Hematopoietic multipotent progenitor cell treated with erythropoietin and hydrocortisone succinate and interleukin-3 and kit ligand, for 6 days (in vitro differentiated cells): ENCODE results near the gene LCN6.

ENCODE experiments used
- DNase-seq: peaks from one replicate; pipeline ENCODE4 v3.0.0-alpha.2; 2015

Gene LCN6

DNA sequence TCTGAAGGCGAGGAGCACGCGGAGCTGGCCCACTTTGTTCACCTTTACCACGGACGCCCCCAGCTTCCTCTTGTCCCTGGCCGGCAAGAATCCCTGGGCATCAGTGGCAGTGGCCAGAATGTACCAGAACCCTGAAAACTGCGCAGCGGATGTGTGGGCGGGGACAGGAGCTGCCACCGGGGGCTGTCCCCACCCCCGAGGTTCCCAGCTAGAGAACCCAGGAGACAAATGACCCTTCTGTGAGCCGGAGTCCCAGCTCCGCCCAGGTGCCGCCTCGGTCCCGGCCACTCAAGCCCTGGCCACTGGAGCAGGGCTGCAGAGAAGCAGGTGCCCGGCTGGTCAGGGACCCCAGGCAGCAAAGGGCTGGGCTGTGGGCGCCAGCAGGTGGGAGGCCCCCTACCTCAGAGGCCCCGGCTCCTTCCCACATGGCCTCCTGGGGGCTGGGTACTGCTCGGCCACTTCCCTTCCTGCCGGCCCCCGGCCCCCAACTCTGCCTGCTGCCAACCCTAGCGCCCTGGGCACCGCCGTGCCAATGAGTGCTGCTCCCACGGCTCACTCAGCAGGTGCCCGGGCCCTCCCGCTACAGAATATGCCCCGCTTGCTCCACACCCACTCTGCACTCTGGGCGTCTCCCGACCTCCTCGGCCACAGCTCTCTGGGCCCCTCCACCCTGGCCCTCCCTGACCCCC, 6.3 kb downstream of the LCN6 start:
- no peak for DNase-seq

DNA sequence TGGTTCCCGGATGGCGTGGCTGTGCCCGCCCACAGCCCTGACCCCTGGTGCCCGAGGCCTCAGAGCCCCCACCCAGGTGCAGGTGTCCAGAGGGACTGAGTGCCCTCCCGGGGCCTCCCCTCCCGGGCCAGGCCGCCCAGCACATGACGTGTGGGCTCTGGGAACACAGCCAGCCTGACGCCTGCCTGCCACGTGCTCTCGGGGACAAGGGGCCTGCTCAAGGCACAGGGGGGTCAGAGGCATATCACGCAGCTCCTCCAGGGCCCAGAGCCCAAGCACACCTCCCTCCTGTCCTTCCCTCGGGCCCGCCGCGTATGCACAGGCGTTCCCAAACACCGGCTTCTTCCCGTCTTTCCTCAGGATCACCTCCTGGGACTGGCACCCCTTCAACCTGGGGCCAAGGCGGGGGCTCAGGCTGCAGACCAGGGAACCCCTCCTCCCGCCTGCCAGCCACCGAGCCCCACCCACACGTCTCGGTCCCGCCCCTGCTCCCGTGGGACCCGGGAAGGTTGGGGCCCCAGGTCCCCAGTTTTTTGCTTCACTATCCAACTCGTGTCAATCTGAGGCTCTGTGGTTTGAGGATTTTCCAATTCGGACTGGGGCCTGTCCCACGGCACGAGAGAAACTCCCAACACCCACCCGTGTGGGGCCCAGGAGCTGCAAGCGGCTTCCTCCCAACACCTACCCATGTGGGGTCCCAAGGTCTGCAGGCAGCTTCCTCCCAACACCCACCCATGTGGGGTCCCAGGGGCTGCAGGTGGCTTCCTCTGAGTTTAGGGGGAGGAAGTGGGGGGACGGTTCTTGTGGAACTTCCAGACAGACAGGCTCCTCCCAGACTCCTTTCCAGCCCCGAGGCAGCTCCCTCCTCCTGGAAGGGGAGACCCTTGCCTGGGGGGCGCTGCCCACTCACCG, 7.1 kb downstream of the LCN6 start:
- peak; percentile 51 for DNase-seq

DNA sequence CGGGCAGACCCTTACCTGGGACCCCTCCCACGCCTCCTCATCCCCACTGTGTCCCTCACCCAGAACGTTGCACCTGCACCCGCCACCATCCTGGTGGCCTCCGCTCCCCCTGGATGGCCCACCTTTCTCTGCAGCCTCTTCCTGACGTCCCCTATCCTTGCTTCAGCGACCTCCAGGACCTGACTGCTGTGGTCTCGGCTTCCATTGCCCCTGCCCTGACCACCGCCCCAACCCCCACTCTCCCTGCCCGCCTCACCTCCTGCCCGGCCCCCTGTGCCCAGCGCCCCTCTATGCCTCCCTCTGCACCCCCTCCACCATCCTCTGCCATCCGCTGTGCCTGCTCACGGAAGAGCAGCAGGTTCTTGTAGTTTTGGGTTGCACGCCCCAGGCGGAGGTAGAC, 7.8 kb downstream of the LCN6 start:
- DNase-seq = no peak

DNA sequence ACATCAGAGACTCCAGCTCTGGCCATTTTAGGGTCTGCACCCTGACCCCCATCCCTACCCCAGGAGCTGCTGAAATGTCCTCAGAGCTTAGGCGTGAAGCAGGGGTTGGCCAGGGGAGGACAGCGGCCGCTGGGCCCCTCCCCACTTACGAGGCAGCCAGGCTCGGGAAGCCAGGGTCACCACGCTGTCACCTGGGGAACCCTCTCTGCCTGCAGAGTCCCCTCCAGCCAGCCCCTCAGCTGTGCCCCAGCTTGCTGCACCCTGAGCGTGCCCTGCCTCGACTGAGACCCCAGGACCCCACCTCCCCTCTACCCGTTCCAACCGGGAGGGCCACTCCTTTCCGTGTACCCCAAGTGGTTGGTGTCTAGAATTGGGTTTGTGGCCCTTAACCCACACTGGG, 8.3 kb downstream of the LCN6 start:
- DNase-seq = no peak

DNA sequence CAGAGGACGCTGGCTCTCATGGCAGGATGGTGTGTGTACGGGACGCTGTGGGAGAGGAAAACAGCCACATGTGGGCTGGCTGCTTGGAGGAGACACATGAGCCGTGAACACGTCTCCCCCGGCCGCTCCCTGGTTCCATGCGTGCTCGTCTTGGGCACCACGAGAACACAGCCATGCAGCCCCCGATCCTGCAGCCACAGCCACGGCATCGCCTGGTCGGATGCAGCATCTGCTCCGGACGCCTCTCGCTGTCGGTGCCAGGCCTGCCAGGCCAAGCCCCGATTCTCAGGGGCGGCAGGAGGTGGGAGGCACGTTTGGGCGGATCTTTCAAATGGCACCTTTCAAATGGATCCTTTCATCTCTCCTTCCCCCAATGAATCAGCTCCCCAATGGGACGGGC, 8.8 kb downstream of the LCN6 start:
- DNase-seq = no peak

DNA sequence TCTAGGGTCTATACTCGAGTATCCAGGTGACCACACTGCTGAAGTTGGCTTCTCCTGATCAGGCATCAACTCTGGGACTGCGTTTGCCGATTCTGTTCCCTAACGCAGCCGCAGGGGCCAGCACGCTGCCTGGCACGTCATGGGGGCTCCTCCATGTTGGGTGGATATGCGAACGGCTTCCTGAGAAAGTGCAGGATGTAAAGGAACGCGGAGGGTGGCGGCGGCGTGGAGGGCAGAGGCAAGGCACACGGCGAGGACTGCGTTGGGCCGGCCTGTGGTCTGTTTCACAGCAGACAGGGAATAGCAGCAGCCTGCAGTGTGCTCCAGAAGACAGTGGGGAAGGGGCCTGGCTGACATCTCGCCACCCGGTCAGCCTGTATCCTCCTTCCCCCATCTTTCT, 9.4 kb downstream of the LCN6 start:
- no peak for DNase-seq

DNA sequence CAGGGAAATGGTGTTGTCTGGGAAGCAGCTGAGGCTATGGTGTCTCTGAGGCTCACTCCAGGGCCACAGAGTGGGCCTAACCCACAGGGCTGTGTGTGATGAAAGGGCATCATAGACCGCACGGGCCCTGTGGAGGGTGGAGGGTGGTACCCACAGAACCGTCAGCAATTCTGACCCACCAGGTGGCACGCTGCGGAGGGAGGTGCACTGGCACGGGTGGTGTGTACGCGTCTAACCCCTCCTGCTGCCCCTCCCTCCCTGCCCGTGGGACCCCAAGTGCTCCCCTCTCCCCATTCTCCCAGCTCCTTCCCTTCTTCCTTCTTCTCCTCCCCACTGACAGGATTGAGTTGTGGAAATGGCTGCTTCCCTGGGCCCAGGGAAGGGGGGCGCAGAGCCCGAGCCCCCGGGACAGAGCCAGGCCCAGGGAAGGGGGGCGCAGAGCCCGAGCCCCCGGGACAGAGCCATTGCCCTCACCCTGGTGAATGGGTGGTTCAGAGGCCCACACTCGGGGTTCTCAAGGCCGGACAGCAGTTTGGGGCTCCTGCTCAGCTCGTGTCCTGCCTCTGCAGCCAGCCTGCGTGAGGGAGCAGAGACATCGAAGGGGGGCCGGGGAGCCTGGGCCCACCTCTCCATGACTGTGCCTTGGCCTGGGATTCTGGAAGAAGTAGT, 12.4 kb downstream of the LCN6 start:
- no peak for DNase-seq

DNA sequence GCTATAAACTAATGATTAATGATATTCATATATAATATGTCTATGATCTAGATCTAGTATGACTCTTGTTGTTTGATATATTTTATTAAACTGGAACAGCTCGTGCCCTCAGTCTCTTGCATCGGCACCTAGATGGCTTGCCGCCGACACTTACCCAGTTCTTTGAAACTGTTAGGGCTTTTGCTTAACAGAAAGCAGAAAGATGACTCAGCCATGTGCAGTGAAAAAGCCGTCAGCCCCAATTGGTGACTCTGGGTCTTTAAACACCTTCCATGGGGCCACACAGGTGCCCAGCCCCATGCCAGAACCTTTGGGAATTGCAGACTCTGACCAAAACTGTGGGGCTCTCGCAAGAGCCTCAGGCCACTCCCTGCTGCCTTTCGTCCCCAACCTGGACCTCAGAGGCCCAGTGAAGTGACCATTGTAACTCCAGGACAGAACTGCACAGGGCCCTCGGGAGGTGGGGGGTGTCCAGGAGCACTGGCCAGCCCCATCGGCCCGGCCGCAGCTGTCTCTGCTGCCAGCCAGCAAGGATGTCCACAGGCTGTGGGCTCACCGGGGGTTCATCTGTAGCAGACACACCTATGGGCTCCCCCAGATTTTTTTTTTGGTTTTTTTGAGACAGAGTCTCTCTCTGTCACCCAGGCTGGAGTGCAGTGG, 13.4 kb downstream of the LCN6 start:
- no peak for DNase-seq

DNA sequence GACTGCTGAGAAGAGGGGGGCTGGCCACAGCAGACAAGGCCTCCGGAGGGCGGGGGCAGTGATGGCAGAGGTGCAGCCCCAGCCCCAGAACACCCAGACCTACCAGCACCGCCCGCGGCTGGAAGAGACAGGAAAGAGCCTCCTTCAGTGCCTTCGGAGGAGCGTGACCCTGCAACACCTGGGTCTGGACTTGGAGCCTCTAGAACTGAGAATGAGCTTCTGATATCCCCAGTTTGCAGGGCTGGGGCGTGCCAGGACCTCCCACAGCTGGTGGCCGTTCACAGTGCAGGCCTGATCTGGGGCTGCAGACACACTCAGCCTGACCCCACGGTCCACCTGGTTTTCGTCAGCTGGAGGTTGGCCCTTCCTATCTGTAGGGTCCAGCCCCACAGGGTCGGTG, 14.7 kb downstream of the LCN6 start:
- no peak for DNase-seq

DNA sequence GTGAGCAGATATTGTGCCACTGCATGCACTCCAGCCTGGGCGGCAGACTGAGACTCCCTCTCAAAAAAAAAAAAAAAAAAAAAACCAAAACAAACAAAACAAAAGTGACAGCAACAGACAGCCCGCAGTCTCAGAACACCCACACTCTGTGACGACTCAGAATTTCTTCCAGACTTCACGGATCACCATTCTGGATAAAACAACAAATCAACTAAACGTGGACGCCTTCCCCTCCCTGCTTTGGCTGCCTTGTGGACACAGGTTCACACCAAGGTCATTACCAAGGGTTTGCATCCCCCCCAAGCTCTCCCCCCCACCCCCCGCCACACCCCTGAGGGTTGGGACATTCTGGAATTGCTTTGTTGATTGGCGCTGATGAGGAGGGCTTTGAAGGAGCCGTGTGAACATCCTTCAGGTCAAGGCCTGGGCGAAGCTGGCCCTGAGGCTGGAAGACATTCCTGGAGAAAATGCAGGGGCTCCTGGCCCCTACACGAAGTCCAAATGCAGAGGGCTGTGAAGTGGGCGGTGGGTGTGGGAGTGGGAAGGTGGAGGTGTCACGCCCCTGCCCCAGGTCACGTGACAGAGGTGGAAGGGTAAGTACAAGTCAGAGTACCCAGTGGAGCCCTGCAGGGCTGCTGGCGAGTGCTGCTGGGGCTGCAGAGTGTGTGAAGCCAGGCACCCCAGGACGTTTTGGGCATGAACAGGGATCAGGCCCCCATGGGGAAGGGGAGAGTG, 15.7 kb downstream of the LCN6 start:
- no peak for DNase-seq

DNA sequence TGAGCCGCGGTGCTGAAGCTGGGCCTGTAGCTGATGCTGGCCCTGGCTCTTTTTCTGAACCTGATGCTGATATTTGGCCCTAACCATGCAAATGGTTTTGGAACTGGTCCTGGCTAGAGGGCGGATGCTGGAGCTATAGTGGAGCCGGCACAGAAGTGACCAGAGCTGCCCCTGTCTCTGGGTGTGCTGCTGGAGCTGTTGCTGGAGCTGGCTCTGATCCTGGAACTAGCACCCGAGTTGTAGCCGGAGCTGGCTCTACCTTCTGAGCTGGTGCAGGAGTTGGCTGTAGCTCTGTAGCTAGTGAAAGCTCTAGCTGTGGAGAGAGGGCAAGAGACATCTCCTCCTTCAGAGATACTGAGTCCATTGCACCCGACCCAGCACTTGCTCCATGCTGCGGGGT, 18.4 kb downstream of the LCN6 start:
- no peak for DNase-seq

DNA sequence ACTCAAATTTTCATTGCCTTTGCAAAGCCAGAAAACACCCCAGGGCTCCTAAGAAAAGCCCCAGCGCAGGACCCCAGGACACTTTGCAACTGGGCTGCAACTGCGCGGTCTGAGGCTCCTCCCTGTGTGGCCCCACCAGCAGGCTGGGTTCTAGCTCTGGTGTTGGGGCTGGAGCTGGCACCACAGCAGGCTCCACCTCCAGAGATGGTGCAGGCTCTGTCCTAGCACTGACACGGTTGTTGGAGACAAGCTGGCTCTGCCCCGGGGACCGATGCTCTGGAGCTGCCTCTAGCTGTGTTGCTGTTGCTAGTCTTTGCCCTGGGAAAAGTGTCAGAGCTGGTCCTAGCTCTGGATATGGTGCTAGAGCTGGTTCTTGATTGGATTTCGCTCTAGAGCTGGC, 19.2 kb downstream of the LCN6 start:
- peak; percentile 81 for DNase-seq

DNA sequence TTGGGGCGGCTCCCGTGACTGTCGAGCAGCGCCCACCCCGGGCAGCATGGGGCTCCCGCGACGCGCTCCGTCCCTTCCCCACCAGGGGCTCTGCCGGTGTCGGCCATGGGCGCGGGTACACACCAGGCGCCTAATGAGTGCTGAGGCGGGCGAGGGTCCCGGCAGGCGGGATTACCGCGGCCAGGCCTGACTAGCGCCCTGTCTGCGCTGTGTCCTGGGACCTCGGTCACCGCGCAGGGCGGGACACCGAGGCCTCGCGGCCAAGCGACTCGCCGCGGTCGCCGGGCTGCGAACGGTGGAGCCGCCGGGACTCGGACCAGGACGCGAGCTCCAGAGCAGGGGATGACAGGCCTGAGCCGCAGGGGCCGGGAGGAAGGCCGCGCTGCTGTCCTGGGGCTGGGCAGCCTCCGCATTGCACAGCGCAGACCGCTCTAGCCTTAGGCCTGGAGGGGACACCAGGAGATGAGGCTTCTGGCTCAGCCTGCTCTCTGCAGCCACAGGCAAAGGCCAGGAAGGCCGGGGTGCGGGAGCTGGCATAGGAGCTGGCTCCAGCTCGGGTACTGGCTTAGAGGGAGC, 19.7 kb downstream of the LCN6 start:
- no peak for DNase-seq

DNA sequence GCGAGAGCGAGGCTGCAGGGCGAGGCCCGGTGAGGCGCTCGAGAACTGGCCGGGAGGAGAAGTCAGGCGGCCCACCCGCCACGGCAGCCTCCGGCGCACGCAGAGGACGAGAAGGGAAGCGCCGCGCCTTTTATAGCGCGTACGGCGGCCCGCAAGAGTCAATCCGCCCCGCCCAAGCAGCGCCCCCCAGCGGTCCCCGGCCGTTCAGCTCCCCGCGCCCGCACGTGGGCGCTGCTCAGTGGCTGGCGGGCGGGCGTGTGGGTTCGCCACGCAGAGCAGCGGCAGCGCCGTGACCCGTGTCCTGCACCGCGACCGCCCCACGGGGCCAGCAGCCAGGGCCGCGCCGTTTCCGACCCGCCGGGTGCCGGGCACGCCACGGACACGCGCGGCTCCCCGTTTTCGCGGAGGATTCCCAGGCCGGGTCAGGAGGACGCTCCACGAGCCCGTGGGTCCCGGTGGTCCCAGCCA, 20.2 kb downstream of the LCN6 start:
- DNase-seq = peak; percentile 94

DNA sequence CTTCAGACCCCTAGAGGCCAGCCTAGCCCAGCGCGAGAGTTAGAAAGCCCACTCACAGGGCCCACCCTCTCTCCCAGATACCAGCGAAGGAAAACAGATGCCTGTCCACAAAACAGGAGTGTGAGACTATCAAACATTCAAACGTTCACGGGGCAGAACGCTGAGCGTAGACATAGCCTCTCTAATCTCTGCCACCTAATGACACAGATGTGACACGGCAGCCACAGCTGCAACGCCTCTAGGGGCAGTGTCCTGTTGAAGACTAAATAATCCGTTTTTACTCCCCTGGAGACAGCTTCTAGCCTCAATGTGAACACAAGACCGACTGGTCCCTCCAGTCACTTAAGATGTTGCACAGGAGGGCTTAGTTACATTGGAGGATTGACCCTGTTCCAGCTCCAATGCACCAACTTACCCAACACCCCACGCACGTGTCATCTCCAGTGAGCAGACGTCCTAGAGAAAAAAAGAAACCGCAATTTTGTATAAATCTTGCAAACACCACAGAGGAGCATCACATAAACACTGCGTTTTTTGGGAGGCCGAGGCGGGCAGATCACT, 21.6 kb downstream of the LCN6 start:
- peak; percentile 91 for DNase-seq

DNA sequence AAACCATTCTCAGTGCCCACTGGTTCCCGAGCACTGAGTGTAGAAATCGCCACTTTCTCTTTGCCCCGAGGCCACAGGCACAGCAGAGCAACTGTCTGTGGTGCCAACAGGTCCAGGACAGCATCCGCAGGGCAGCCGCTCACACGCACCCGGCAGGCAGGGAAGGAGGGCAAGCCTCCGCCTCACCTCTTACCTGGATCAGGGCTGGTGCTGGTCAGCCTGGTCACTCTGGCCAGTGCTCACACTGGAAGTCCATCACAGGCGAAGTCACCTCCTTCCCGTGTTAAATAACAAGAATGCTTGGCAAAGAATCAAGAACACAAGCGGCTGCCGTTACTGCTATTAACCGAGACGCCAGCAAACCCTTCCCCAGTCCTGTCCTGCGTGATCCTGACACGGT, 22.2 kb downstream of the LCN6 start:
- no peak for DNase-seq

DNA sequence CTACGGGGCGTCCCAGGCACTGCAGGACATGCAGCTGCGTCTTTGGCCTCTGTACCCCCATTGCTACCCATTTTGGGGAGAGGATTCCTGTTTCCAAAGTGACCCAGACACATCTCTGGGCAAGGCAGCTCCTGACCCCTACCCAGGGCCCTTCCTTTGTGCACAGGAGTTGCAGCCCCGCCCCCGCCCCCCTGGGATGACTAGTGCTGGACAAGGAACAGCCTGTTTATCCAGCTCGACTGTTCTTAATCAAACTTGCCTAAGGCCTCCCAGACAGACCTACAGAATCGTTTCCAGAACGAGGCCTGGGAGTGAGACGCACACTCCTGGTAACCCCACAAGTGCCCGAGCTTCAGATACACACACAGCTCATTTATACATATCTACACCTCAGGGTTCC, 22.7 kb downstream of the LCN6 start:
- no peak for DNase-seq

DNA sequence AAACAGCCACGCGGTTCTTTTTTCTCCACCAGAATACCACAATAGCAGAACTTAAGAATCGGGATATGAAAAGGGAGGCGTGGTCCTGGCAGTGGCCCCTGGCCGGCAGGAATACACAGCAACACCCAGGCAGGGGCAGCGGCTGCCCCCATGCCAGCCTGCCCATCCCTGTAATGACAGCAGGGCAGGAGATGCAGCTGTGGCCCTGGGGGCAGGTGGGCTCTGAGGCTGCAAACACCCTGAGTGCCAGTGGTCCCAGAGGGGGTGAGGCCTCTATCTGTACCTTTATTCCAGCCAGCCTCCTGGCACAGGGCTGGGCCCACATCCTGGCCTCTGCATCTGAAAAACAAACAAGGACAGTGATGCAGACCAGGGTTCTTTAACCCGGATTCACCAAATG, 23.6 kb downstream of the LCN6 start:
- no peak for DNase-seq

DNA sequence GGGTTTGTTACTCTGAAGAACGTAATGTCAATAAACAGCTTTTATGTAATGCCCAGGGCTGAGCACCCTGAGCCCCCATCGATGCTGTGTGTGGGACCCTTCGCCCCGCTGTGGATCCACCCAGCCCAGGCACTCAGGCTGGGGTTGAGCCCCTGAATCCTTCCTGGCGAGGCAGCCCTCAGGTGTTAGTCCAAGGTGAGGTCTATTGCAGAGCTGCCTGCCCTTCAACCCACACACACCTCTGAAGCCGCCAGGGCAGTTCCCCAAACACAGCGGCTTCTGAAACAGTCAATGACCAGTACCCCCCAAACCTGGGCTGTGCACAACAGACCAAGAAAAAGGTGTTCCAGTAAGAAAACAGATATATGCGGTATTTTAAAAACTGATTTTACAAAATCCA, 24.3 kb downstream of the LCN6 start:
- DNase-seq = no peak

DNA sequence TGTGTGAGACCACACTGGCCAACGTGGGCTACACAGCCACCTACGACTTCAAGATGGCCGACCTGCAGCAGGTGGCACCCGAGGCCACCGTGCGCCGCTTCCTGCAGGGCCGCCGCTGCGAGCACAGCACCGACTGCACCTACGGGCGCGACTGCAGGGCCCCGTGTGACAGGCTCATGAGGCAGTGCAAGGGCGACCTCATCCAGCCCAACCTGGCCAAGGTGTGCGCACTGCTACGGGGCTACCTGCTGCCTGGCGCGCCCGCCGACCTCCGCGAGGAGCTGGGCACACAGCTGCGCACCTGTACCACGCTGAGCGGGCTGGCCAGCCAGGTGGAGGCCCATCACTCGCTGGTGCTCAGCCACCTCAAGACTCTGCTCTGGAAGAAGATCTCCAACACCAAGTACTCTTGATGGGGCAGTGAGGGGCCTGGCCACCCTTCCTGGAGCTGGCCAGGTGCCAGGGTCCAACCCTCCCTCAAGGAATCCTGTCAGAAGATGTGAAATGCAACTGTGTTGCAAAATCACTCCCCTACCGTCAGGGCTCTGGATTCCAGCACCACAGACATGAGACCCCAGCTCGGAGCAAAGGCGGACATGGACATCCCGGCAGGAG, 24.9 kb downstream of the LCN6 start:
- DNase-seq = no peak

DNA sequence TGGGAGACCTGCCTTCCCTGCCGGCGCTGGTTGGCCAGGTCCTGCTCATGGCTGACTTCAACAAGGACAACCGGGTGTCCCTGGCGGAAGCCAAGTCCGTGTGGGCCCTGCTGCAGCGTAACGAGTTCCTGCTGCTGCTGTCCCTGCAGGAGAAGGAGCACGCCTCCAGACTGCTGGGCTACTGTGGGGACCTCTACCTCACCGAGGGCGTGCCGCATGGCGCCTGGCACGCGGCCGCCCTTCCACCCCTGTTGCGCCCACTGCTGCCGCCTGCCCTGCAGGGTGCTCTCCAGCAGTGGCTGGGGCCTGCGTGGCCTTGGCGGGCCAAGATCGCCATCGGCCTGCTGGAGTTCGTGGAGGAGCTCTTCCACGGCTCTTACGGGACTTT, 25.4 kb downstream of the LCN6 start:
- peak; percentile 50 for DNase-seq
